ENCODE results near the gene PODXL.

PODXL gene

DNA sequence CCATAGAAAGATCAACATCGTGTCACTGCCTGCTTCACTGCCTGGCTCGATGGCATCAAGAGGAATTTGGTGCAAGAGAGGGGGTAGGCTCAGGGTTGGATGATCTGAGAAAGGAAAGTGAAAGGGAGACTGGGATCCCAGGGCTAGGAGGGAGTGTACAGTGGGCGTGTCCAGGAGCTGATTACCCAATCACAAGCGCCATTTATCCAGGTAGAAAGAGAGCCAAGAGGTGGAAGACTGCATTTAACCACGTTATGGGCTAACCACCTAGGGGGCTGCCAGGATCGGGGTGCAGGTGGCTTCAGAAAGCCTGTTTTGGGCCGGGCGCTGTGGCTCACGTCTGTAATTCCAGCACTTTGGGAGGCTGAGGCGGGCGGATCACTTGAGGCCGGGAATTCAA, 10.3 kb downstream of the PODXL start:
- TF ChIP-seq CEBPB (IDR thresholded peaks at IDR 0.05): peak; percentile 70
- TF ChIP-seq TAF1 (IDR thresholded peaks at IDR 0.05; ENCODE audit: low read depth): no peak

- TF ChIP-seq ZBTB7A (IDR thresholded peaks at IDR 0.05; ENCODE audit: low read depth) (no peak), RAD21 (IDR thresholded peaks at IDR 0.05; ENCODE audit: low read depth) (peak; percentile 47; the same call in 1 of the 2 replicates), TAF1 (IDR thresholded peaks at IDR 0.05; ENCODE audit: low read depth) (no peak), YY1 (IDR thresholded peaks at IDR 0.05; ENCODE audit: low read depth) (0 out of 2 replicates have a peak, but pooled peaks have one; percentile 11), EP300 (IDR thresholded peaks at IDR 0.05; ENCODE audit: borderline replicate concordance) (peak; percentile 11; the same call in 1 of the 2 replicates), MAX (IDR thresholded peaks at IDR 0.05) (no peak), USF1 (IDR thresholded peaks at IDR 0.05) (no peak)
These were observed 11.8 kb downstream of the PODXL start for GRCh38 chr7:131544449-131545301.

DNA sequence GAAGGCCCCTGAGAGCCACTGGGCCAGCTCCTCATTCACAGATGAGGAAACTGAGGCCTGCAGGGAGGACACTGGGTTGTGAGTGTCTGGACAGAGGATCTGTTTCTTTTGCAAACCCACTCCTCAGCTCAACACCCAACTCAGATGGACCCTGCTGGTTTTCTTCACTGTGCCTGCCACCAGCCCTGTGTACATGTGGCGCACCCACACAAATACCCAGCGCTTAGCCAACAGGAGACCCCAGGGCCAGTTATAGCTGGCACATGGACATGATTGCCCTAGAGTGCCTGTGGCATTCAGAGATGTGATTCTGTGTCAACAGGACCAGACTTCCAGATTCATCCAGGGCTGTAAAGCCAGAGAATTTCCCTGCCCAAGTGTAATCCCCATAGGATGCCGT, 12.4 kb downstream of the PODXL start:
- TF ChIP-seq TCF12 (IDR thresholded peaks at IDR 0.05; ENCODE audit: low read depth) (no peak), CREB1 (IDR thresholded peaks at IDR 0.05; ENCODE audit: low read depth) (no peak), TAF1 (IDR thresholded peaks at IDR 0.05; ENCODE audit: low read depth) (no peak), MAX (IDR thresholded peaks at IDR 0.05) (no peak), RAD21 (IDR thresholded peaks at IDR 0.05; ENCODE audit: low read depth) (no peak), YY1 (IDR thresholded peaks at IDR 0.05; ENCODE audit: low read depth) (no peak), NFIC (IDR thresholded peaks at IDR 0.05) (no peak), CEBPB (IDR thresholded peaks at IDR 0.05) (no peak), TEAD4 (IDR thresholded peaks at IDR 0.05) (no peak), FOXM1 (IDR thresholded peaks at IDR 0.05; ENCODE audit: borderline replicate concordance, low read depth) (no peak), EP300 (IDR thresholded peaks at IDR 0.05; ENCODE audit: borderline replicate concordance) (no peak), EGR1 (IDR thresholded peaks at IDR 0.05) (no peak), ZBTB7A (IDR thresholded peaks at IDR 0.05; ENCODE audit: low read depth) (no peak), USF1 (IDR thresholded peaks at IDR 0.05) (no peak)
- TF ChIP-seq, protein P1, sequence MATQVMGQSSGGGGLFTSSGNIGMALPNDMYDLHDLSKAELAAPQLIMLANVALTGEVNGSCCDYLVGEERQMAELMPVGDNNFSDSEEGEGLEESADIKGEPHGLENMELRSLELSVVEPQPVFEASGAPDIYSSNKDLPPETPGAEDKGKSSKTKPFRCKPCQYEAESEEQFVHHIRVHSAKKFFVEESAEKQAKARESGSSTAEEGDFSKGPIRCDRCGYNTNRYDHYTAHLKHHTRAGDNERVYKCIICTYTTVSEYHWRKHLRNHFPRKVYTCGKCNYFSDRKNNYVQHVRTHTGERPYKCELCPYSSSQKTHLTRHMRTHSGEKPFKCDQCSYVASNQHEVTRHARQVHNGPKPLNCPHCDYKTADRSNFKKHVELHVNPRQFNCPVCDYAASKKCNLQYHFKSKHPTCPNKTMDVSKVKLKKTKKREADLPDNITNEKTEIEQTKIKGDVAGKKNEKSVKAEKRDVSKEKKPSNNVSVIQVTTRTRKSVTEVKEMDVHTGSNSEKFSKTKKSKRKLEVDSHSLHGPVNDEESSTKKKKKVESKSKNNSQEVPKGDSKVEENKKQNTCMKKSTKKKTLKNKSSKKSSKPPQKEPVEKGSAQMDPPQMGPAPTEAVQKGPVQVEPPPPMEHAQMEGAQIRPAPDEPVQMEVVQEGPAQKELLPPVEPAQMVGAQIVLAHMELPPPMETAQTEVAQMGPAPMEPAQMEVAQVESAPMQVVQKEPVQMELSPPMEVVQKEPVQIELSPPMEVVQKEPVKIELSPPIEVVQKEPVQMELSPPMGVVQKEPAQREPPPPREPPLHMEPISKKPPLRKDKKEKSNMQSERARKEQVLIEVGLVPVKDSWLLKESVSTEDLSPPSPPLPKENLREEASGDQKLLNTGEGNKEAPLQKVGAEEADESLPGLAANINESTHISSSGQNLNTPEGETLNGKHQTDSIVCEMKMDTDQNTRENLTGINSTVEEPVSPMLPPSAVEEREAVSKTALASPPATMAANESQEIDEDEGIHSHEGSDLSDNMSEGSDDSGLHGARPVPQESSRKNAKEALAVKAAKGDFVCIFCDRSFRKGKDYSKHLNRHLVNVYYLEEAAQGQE (IDR thresholded peaks at IDR 0.05; ENCODE audit: low read depth): no peak

- peak; percentile 47; the same call in 1 of the 2 replicates for TF ChIP-seq USF1 (IDR thresholded peaks at IDR 0.05)
- TF ChIP-seq CREB1 (IDR thresholded peaks at IDR 0.05; ENCODE audit: low read depth): no peak
These were observed 13.1 kb downstream of the PODXL start for GRCh38 chr7:131543298-131543697.

DNA sequence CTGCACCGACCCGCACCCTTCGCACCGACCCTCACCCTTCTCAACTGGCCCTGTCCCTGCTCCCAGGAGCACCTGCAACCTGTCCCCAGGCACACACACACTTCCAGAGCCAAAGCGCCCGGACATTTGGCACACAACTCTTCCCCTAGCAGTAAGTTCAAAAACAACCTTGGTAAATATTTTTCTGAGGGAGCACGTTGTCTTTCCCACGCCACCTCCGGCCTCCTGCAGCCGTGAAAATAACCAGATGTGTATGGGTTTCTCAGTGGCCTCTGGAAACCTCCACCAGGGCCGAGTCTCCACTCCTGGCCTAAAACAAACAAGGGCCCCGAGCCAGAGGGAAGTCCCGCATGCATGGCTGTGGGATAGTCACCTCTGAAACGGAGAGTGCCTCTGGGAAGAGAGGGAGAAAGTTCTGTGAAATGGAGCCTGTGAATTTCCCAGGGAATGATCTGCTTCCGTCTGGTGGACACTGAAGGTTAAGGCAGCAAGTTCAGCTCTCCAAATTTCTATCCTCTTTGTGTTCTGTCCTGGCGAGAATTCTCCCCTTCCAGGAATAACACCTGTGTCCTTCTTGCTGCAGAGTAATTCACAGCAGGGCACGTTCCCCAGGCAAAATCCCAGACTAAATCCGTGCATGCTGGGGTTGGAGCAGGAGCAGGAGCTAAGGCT, 15.8 kb downstream of the PODXL start:
- TF ChIP-seq TCF12 (IDR thresholded peaks at IDR 0.05; ENCODE audit: low read depth): peak; percentile 45; the same call in 1 of the 2 replicates
- no peak for TF ChIP-seq TAF1 (IDR thresholded peaks at IDR 0.05; ENCODE audit: low read depth)
- TF ChIP-seq RAD21 (IDR thresholded peaks at IDR 0.05; ENCODE audit: low read depth): peak; percentile 15; the same call in 1 of the 2 replicates

DNA sequence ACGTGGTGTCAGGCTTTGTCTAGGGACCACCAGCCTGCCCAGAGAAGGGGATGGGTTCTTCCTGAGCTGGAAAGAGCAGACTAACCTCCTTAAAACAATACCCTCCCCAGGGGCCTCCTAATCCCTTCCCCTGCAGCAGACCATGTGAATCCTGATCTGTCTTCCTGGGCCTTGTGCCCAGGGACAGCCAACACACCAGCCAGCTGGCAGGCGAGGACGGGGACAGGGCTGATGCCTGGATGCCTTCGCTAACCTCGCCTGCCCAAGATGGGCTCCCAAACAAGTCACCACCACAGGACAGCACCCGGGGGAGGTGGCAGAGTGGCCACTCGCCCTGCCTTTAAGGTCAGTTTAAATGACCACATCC, 17.6 kb downstream of the PODXL start:
- TF ChIP-seq YY1 (IDR thresholded peaks at IDR 0.05; ENCODE audit: low read depth) (peak; percentile 64), EGR1 (IDR thresholded peaks at IDR 0.05) (no peak), TEAD4 (IDR thresholded peaks at IDR 0.05) (no peak; the same call in 1 of the 2 replicates), USF1 (IDR thresholded peaks at IDR 0.05) (peak; percentile 44; the same call in 1 of the 2 replicates), FOXM1 (IDR thresholded peaks at IDR 0.05; ENCODE audit: borderline replicate concordance, low read depth) (peak; percentile 78; the same call in 1 of the 2 replicates), MAX (IDR thresholded peaks at IDR 0.05) (peak; percentile 83), RAD21 (IDR thresholded peaks at IDR 0.05; ENCODE audit: low read depth) (peak; percentile 12; the same call in 1 of the 2 replicates), ZBTB7A (IDR thresholded peaks at IDR 0.05; ENCODE audit: low read depth) (no peak), NFIC (IDR thresholded peaks at IDR 0.05) (peak; percentile 88), TAF1 (IDR thresholded peaks at IDR 0.05; ENCODE audit: low read depth) (no peak), EP300 (IDR thresholded peaks at IDR 0.05; ENCODE audit: borderline replicate concordance) (peak; percentile 82; the same call in 1 of the 2 replicates), TCF12 (IDR thresholded peaks at IDR 0.05; ENCODE audit: low read depth) (peak; percentile 91), CEBPB (IDR thresholded peaks at IDR 0.05) (no peak), CREB1 (IDR thresholded peaks at IDR 0.05; ENCODE audit: low read depth) (no peak)
- TF ChIP-seq, protein P1 (IDR thresholded peaks at IDR 0.05; ENCODE audit: low read depth): no peak

Measured in Ishikawa (cell line).